ENCODE measurements around the gene C1orf210.

GRCh38 chr1:43293176-43293575 is 7.8 kb upstream of the C1orf210 start:
- no peak for TF ChIP-seq CTCF (IDR thresholded peaks at IDR 0.05; ENCODE audit: low read depth, low read length, poor library complexity, severe bottlenecking)
- no peak for TF ChIP-seq EZH2phosphoT487 (IDR thresholded peaks at IDR 0.05; ENCODE audit: borderline replicate concordance, low read length)

Measured in DOHH2 (cell line).